HepG2 (cell line): ENCODE measurements around the gene SNHG17. TPM values are rescaled to one million over a fixed set of nuclear protein-coding genes. Genes with fewer than 3 reads are reported as not detected.

Experiments
- ATAC-seq: fragments of 200-7000 bp; cut with Tn5 transposase; 3 replicates; pipeline ENCODE4 v1.9.1; 2020; ENCODE audit warnings: mild to moderate bottlenecking, moderate library complexity
- Bru-seq: library from RNA; stranded (reverse); fragments of 400-500 nt; gene quantifications from one replicate; lab custom pipeline; 2021; lab: Mats Ljungman, UMichigan
- BruChase-seq, 2 experiments: library from RNA; stranded (reverse); fragments of 400-500 nt; gene quantifications; one replicate each; lab custom pipeline; 2021; lab: Mats Ljungman, UMichigan
- BruUV-seq: library from RNA; stranded (reverse); fragments of 400-500 nt; replicated peaks from 2 replicates; lab custom pipeline; 2021; lab: Mats Ljungman, UMichigan
- CTCF ChIA-PET: fragments of 300-600 bp; formaldehyde crosslinking; extraction: SDS; loops from one replicate; lab custom pipeline; 2021; ENCODE audit warnings: low total read pairs, inconsistent platforms, low intra/inter-chr PET ratio; lab: Yijun Ruan, JAX
- POLR2A ChIA-PET: fragments of 350-600 bp; sonication (Branson Sonifier 250); formaldehyde crosslinking; loops from one replicate; lab custom pipeline; 2020; ENCODE audit warnings: antibody characterized with exemption, inconsistent platforms; lab: Yijun Ruan, JAX
- DNase-seq: peaks from one replicate; pipeline ENCODE4 v3.0.0-alpha.2; 2015; ENCODE audit warnings: low spot score
- FAIRE-seq: peaks from 3 replicates; lab custom pipeline; 2011; peaks lifted over from hg19 to GRCh38; lab: Jason Lieb, UNC
- H2AFZ ChIP-seq: one replicate; pipeline ENCODE4 v1.6.1; 2011; ENCODE audit warnings: low read length, inconsistent platforms
- H3K27ac ChIP-seq: fragments of 300-600 bp; 3 replicates; pipeline ENCODE4 v1.8.0; 2011; ENCODE audit warnings: mixed run types, mild to moderate bottlenecking, mixed read lengths, low read length, inconsistent platforms; ENCODE audit not compliant: insufficient read depth; ENCODE audit errors: extremely low read length
- H3K27me3 ChIP-seq, 2 experiments: fragments of 200-600 bp in 1 of 2; 2 replicates in 1 of 2; 3 replicates in 1 of 2; pipeline versions ENCODE4 v1.6.0 to v1.8.0; 2011; ENCODE audit warnings: low read length in 2 of 2, mild to moderate bottlenecking in 2 of 2, moderate library complexity in 2 of 2, inconsistent platforms in 1 of 2; ENCODE audit not compliant: insufficient read depth in 2 of 2, control insufficient read depth in 1 of 2
- H3K36me3 ChIP-seq, 2 experiments: fragments of 200-600 bp in 1 of 2; replicated peaks in 1 of 2; 2 replicates in 1 of 2; 3 replicates in 1 of 2; pipeline versions ENCODE4 v1.5.1 to v1.8.0; 2011; ENCODE audit warnings: low read length in 2 of 2, inconsistent platforms in 1 of 2; ENCODE audit not compliant: insufficient read depth in 2 of 2, control insufficient read depth in 1 of 2
- H3K4me1 ChIP-seq: 2 replicates; pipeline ENCODE4 v1.5.1; 2012; ENCODE audit warnings: low read length, inconsistent platforms; ENCODE audit not compliant: insufficient read depth
- H3K4me2 ChIP-seq: 2 replicates; pipeline ENCODE4 v1.6.0; 2011; ENCODE audit warnings: low read depth, low read length, inconsistent platforms
- H3K4me3 ChIP-seq, 3 experiments: fragments of 200-600 bp in 1 of 3; sonication (generic), shearing (Covaris generic) in 1 of 3; replicated peaks in 1 of 3; 2 replicates each; pipeline ENCODE4 v1.5.1; 2011 to 2016; ENCODE audit warnings: low read length in 3 of 3, inconsistent platforms in 2 of 3, low read depth in 2 of 3, mild to moderate bottlenecking in 2 of 3, control low read depth in 1 of 3, mixed read lengths in 1 of 3; ENCODE audit not compliant: insufficient read depth in 1 of 3
- H3K79me2 ChIP-seq: one replicate; pipeline ENCODE4 v1.6.1; 2011; ENCODE audit warnings: low read length, inconsistent platforms; ENCODE audit not compliant: insufficient read depth
- H3K9ac ChIP-seq: 2 replicates; pipeline ENCODE4 v1.6.0; 2011; ENCODE audit warnings: mild to moderate bottlenecking, low read depth, low read length, inconsistent platforms; ENCODE audit not compliant: insufficient read depth
- H3K9me3 ChIP-seq: 2 replicates; pipeline ENCODE4 v1.5.1; 2012; ENCODE audit warnings: mild to moderate bottlenecking, low read length
- H4K20me1 ChIP-seq: 2 replicates; pipeline ENCODE4 v1.6.0; 2011; ENCODE audit warnings: inconsistent platforms, mild to moderate bottlenecking, low read length, moderate library complexity; ENCODE audit not compliant: insufficient read depth
- EP300 ChIP-seq, 3 experiments: sonication (generic) in 1 of 3; formaldehyde crosslinking in 1 of 3; IDR thresholded peaks; 2 replicates each; pipeline versions ENCODE4 v1.5.1 to v1.6.1; 2011 to 2020; ENCODE audit warnings: low read depth in 2 of 3, low read length in 2 of 3, borderline replicate concordance in 1 of 3, improper control_type of control experiment in 1 of 3, mild to moderate bottlenecking in 1 of 3, missing genetic modification reagents in 1 of 3, moderate library complexity in 1 of 3
- GATAD2A ChIP-seq: IDR thresholded peaks from 2 replicates; pipeline ENCODE4 v1.6.1; 2016
- PHB2 ChIP-seq: fragments of 450-650 bp; IDR thresholded peaks from 2 replicates; pipeline ENCODE4 v1.6.1; 2018; ENCODE audit not compliant: partially characterized antibody
- SP2 ChIP-seq: sonication (generic); formaldehyde crosslinking; IDR thresholded peaks from 2 replicates; pipeline ENCODE4 v1.5.1; 2020; ENCODE audit warnings: mild to moderate bottlenecking, missing genetic modification reagents
- SSRP1 ChIP-seq: IDR thresholded peaks from 2 replicates; pipeline ENCODE4 v1.6.1; 2016; ENCODE audit warnings: control low read depth
- YY1 ChIP-seq: IDR thresholded peaks from 2 replicates; pipeline ENCODE4 v1.6.1; 2011; ENCODE audit warnings: low read length, low read depth, moderate library complexity, mild to moderate bottlenecking; ENCODE audit not compliant: insufficient read depth, insufficient replicate concordance
- ZNF207 ChIP-seq: fragments of 450-650 bp; IDR thresholded peaks from 2 replicates; pipeline ENCODE4 v1.6.1; 2016; ENCODE audit warnings: antibody characterized with exemption, borderline replicate concordance
- ZNF549 ChIP-seq: sonication (generic); formaldehyde crosslinking; IDR thresholded peaks from 2 replicates; pipeline ENCODE4 v1.5.0; 2020; ENCODE audit warnings: missing genetic modification reagents
- ZNF703 ChIP-seq: sonication (generic); formaldehyde crosslinking; IDR thresholded peaks from 2 replicates; pipeline ENCODE4 v1.5.1; 2020; ENCODE audit warnings: missing genetic modification reagents, mild to moderate bottlenecking, moderate library complexity, borderline replicate concordance
- WGBS: methylation state at CpG from one replicate; pipeline ENCODE4 v1.1.6; 2017; ENCODE audit warnings: low lambda C conversion rate; 5-methylcytosine and 5-hydroxymethylcytosine counted together
- in situ Hi-C: cut with HindIII; loops from 2 replicates; pipeline ENCODE4 v1.10.0; 2017; ENCODE audit warnings: low pct_unique_long_range_greater_than_20kb; ENCODE audit not compliant: extremely low pct_ligation_motif_present
- intact Hi-C: fragments of 100-400 bp; cut with micrococcal nuclease; formaldehyde crosslinking; loops from one replicate; pipeline ENCODE4 v1.10.0; 2022; ENCODE audit not compliant: unreplicated experiment
- long read RNA-seq, 2 experiments: library from RNA in 1 of 2; library from polyadenylated mRNA in 1 of 2; stranded (forward) in 1 of 2; unstranded in 1 of 2; transcript quantifications; one replicate each; pipeline ENCODE4 v2.0.0, GENCODE V29; 2019 to 2022
- polyA minus RNA-seq, 3 experiments: library from RNA; depleted of rRNA, polyadenylated mRNA; stranded (reverse); fragments of >200 nt; gene quantifications; 2 replicates each; pipeline ENCODE4 v1.2.3, GENCODE V29; 2011; ENCODE audit warnings: low replicate concordance in 1 of 3
- polyA plus RNA-seq, 8 experiments: library from polyadenylated mRNA; depleted of rRNA in 3 of 8; stranded (reverse) in 7 of 8; unstranded in 1 of 8; fragments of >200 nt; fragmentation: Illumina TruSeq in 4 of 8; extraction: Trizol in 4 of 8; gene quantifications; 2 replicates each; pipeline versions ENCODE4 v1.2.1 to v1.2.3, GENCODE V29; 2011 to 2016; ENCODE audit warnings: low read depth in 4 of 8, missing spikeins in 1 of 8, mixed read lengths in 1 of 8; ENCODE audit not compliant: insufficient read depth in 1 of 8
- total RNA-seq, 5 experiments: library from RNA; depleted of rRNA; stranded (reverse); fragments of >200 nt; fragmentation: Illumina TruSeq; extraction: Trizol; gene quantifications; 2 replicates each; pipeline ENCODE4 v1.2.3, GENCODE V29; 2016; ENCODE audit warnings: low read depth in 1 of 5
- TF ChIP-seq, protein P1 (sequence below): fragments of 450-650 bp; IDR thresholded peaks from 2 replicates; pipeline ENCODE4 v1.6.1; 2017

Gene SNHG17
- total RNA-seq (2016; rRNA removed; fragmentation: Illumina TruSeq; extraction: Trizol) = 15.6 and 26.2 TPM in 2 replicates
- total RNA-seq (2016; cell fraction: cytosol; rRNA removed; fragmentation: Illumina TruSeq; extraction: Trizol; ENCODE audit: low read depth) = 27.4 and 27.8 TPM in 2 replicates
- 15.2 and 25.3 TPM in 2 replicates for total RNA-seq (2016; cell fraction: insoluble cytoplasmic fraction; rRNA removed; fragmentation: Illumina TruSeq; extraction: Trizol)
- total RNA-seq (2016; cell fraction: membrane; rRNA removed; fragmentation: Illumina TruSeq; extraction: Trizol) = 30.7 and 34.5 TPM in 2 replicates
- 44.8 and 54.3 TPM in 2 replicates for total RNA-seq (2016; cell fraction: nucleus; rRNA removed; fragmentation: Illumina TruSeq; extraction: Trizol)
- polyA plus RNA-seq (2011; rRNA removed) = 41.2 and 44.8 TPM in 2 replicates
- 19.6 and 22.7 TPM in 2 replicates for polyA plus RNA-seq (2011; cell fraction: cytosol; rRNA removed)
- 170 and 182 TPM in 2 replicates for polyA plus RNA-seq (2011; cell fraction: nucleus; rRNA removed)
- polyA plus RNA-seq (2012) = 32.8 and 56.1 TPM in 2 replicates
- 24.3 and 28.6 TPM in 2 replicates for polyA plus RNA-seq (2016; cell fraction: cytosol; fragmentation: Illumina TruSeq; extraction: Trizol; ENCODE audit: low read depth)
- 32.2 and 33.6 TPM in 2 replicates for polyA plus RNA-seq (2016; cell fraction: insoluble cytoplasmic fraction; fragmentation: Illumina TruSeq; extraction: Trizol; ENCODE audit: low read depth)
- 28.4 and 32.2 TPM in 2 replicates for polyA plus RNA-seq (2016; cell fraction: membrane; fragmentation: Illumina TruSeq; extraction: Trizol; ENCODE audit: low read depth)
- polyA plus RNA-seq (2016; cell fraction: nucleus; fragmentation: Illumina TruSeq; extraction: Trizol; ENCODE audit: insufficient read depth, low read depth) = 126 and 147 TPM in 2 replicates
- polyA minus RNA-seq (2011; rRNA and poly(A)+ RNA removed; ENCODE audit: low replicate concordance) = 34.4 and 149 TPM in 2 replicates
- polyA minus RNA-seq (2011; cell fraction: cytosol; rRNA and poly(A)+ RNA removed) = 6.9 and 12.8 TPM in 2 replicates
- polyA minus RNA-seq (2011; cell fraction: nucleus; rRNA and poly(A)+ RNA removed) = 67.3 and 72.4 TPM in 2 replicates
- Bru-seq, nascent RNA = percentile 98 among the genes with signal in this experiment
- percentile 93 among the genes with signal in this experiment for BruChase-seq, experiment 1, labeled RNA remaining after a 6-hour chase
- BruChase-seq, experiment 2, labeled RNA remaining after a 2-hour chase = percentile 95 among the genes with signal in this experiment
- long read RNA-seq, experiment 1, partial matches to known transcripts = 1 of 27 reads
- long read RNA-seq, experiment 1, other reads (novel, unspliced or antisense) = 26 of 27 reads
- long read RNA-seq, experiment 2, partial matches to known transcripts = 6 of 50 reads
- long read RNA-seq, experiment 2, other reads (novel, unspliced or antisense) = 41 of 50 reads

DNA sequence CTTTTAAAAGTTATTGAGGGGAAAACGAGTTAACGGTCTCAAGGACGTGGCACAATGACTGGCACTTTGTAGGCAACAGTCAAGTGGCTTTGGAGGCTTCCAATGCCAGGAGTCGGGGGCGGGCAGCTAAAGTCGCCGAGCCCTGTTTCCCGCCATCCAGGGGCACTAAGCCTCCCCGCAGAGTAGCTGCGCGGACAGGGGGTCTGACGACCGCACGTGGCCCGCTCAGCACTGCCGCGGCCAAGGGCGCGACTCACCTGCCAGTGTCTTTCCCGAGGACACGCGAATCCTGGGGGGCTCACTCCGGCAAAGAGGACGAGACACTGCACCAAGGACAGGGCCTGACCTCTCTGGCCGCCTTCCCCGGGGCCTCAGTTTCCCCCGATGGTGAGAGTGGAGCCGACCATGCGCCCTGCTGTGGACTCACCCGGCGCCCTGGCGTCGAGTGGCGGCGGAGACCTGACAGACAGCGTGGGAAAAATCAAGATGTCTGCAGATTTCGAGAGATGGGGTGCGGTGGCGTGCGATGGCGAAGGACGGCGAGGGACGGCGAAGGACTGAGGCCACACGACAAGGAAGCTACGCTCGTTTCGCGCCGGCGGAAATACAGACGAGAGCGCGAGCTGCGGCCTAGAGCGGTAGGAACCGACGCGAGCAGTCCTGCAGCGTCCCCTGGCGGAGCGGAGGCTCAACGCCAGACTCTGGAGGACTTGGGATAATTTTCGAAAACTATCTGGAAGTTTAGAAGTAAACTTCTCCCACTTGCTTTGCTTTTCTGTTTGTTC lies at the start of gene SNHG17:
Gene SNHG17 (minus strand): TSS at position 559 of the 785 bp plus-strand sequence.
- ChIA-PET CTCF (interaction anchor here (0.8 to 5.3 kb wide), 4 partner anchors 9 to 98 kb away, joined by 3 to 314 read pairs (median 14); partner anchors contain the start of gene RALGAPB), POLR2A (interaction anchor here (0.7 to 7.1 kb wide), 20 partner anchors 9 to 479 kb away, joined by 3 to 294 read pairs (median 4); partner anchors contain the start of genes ACTR5, RALGAPB, RPRD1B and TTI1)
- Histone ChIP-seq H3K4me3 (peak within 1 kb of the TSS; percentile 77 to 87 (median 81)), H3K9me3 (no peaks in the 10 kb centered on the region), H2AFZ (peak within 1 kb of the TSS; percentile 73), H3K79me2 (peaks cover 47% of the 10 kb centered on the region), H4K20me1 (peaks cover 38% of the 10 kb centered on the region), H3K36me3 (peaks cover 27 to 38% of the 10 kb centered on the region in 2 experiments), H3K4me1 (peaks cover 42% of the 10 kb centered on the region), H3K9ac (peak within 1 kb of the TSS; percentile 90), H3K27me3 (peaks cover 0 to 4% of the 10 kb centered on the region in 2 experiments; a peak in 1 of 5 replicates), H3K27ac (peak within 1 kb of the TSS; percentile 80), H3K4me2 (peak within 1 kb of the TSS; percentile 94)
- peak; percentile 87 for ATAC-seq
- peak; percentile 95 for DNase-seq
- 2% methylated on average over 58 of the region's 65 CpGs for WGBS
- in situ Hi-C loops = loop anchor here (5.0 to 25.0 kb wide), 2 partner anchors 37 to 302 kb away; partner anchors contain the start of genes ACTR5 and RALGAPB
- BruUV-seq = TSS peak; percentile 67
- FAIRE-seq = peak; percentile 72
- intact Hi-C loops = loop anchor here (1.0 to 10.0 kb wide), 3 partner anchors 11 to 880 kb away; partner anchors contain the start of gene RALGAPB
- TF ChIP-seq YY1 (peak; percentile 93), SP2 (CRISPR knock-in tag) (peak; percentile 78), ZNF549 (CRISPR knock-in tag) (no peak), ZNF207 (no peak), EP300 (IDR thresholded peaks at IDR 0.05; ENCODE audit: low read depth in 2 of 2, low read length in 2 of 2) (peak; percentile 55; a peak in 3 of 4 replicates), EP300 (CRISPR knock-in tag; IDR thresholded peaks at IDR 0.05; ENCODE audit: borderline replicate concordance) (peak; percentile 86), ZNF703 (CRISPR knock-in tag) (peak; percentile 93; the same call in 1 of the 2 replicates), GATAD2A (CRISPR knock-in tag) (peak; percentile 98), SSRP1 (no peak; the same call in 1 of the 2 replicates), PHB2 (no peak)
- TF ChIP-seq, protein P1, sequence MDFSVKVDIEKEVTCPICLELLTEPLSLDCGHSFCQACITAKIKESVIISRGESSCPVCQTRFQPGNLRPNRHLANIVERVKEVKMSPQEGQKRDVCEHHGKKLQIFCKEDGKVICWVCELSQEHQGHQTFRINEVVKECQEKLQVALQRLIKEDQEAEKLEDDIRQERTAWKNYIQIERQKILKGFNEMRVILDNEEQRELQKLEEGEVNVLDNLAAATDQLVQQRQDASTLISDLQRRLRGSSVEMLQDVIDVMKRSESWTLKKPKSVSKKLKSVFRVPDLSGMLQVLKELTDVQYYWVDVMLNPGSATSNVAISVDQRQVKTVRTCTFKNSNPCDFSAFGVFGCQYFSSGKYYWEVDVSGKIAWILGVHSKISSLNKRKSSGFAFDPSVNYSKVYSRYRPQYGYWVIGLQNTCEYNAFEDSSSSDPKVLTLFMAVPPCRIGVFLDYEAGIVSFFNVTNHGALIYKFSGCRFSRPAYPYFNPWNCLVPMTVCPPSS = no peak
